Measurements from ENCODE around the gene USP36. TPM values are rescaled to one million over a fixed set of nuclear protein-coding genes. Genes with fewer than 3 reads are reported as not detected.

The USP36 gene
- total and polyA plus RNA-seq, 9 of the 15 experiments (the other 6 are each of a cell fraction or from before 2014, with no cell fraction given) = 6.4 to 72.8 (median 22.5) TPM

- ATAC-seq = no peak
- in situ Hi-C loops (cut with MboI) (no loop called here), intact Hi-C loops (cut with micrococcal nuclease) (no loop called here)
- Histone ChIP-seq H3K79me2 (ENCODE audit: control insufficient read depth, insufficient read depth, low read length) (no peaks in the 10 kb centered on the region), H2AFZ (ENCODE audit: low read depth, low read length) (no peak overlapping the region), H3K4me1 (replicated peaks in 1 of 2; ENCODE audit: control insufficient read depth in 2 of 2, insufficient read depth in 2 of 2, low read length in 2 of 2) (no peaks in the 10 kb centered on the region; a peak in 1 of 5 replicates), H4K20me1 (replicated peaks; ENCODE audit: control insufficient read depth, insufficient read depth, low read length) (no peaks in the 10 kb centered on the region), H3K9me3 (replicated peaks; ENCODE audit: control insufficient read depth, insufficient read depth, low read depth, low read length) (no peaks in the 10 kb centered on the region), H3K27ac (ENCODE audit: extremely low read depth, low read depth, low read length) (no peak overlapping the region), H3K4me2 (ENCODE audit: insufficient read depth, low read length) (no peak overlapping the region), H3K36me3 (ENCODE audit: control insufficient read depth, insufficient read depth, low read length) (peaks cover 93% of the 10 kb centered on the region), H3K9me1 (ENCODE audit: control insufficient read depth, insufficient read depth, low read length) (no peaks in the 10 kb centered on the region), H3K4me3 (no peak overlapping the region), H3K9ac (ENCODE audit: insufficient read depth in 1 of 2, low read depth in 2 of 2, low read length in 2 of 2) (no peak overlapping the region), H3K27me3 (ENCODE audit: control insufficient read depth in 2 of 2, insufficient read depth in 2 of 2, low read length in 2 of 2) (no peaks in the 10 kb centered on the region)
- FAIRE-seq = no peak
- 83% methylated on average over 5 of the region's 9 CpGs for WGBS (ENCODE audit: insufficient coverage, low coverage, missing lambda C conversion rate)
- TF ChIP-seq CTCF (IDR thresholded peaks at IDR 0.05 in 2 of 3, conservative IDR thresholded peaks at IDR 0.05 in 1 of 3; ENCODE audit: insufficient read depth in 2 of 3, low read depth in 1 of 3, low read length in 3 of 3) (0 out of 6 replicates have a peak, but pooled peaks of 1 of the 3 experiments have one; percentile 9), BRF2 (IDR thresholded peaks at IDR 0.05; ENCODE audit: borderline replicate concordance, insufficient read depth, insufficient read length) (no peak), CBX3 (IDR thresholded peaks at IDR 0.05; ENCODE audit: borderline replicate concordance in 1 of 2, low read length in 2 of 2) (no peak), MAX (CRISPR knock-in tag; IDR thresholded peaks at IDR 0.05) (peak; percentile 49), SMARCB1 (IDR thresholded peaks at IDR 0.05; ENCODE audit: insufficient read length, low read depth) (no peak), HCFC1 (IDR thresholded peaks at IDR 0.05; ENCODE audit: low read depth, low read length) (no peak), ZNF316 (IDR thresholded peaks at IDR 0.05) (no peak), BHLHE40 (IDR thresholded peaks at IDR 0.05; ENCODE audit: low read length) (0 out of 2 replicates have a peak, but pooled peaks have one; percentile 6)
- peak in 2 of 4 experiments; percentile 23 to 33 for DNase-seq (ENCODE audit: extremely low read depth in 1 of 4, low spot score in 3 of 4)
- ChIA-PET CTCF (ENCODE audit: low intra/inter-chr PET ratio) (no interaction called here), POLR2A (interaction anchor here (0.8 to 3.3 kb wide), 3 partner anchors 8 to 22 kb away, joined by 3 to 16 read pairs (median 4); no protein-coding TSS in a partner anchor)
- no TSS peak for BruUV-seq (replicated peaks)
Measured at GRCh38 chr17:78806451-78806850, 34.2 kb downstream of the USP36 start.

All from K562 (cell line).